HepG2 (cell line): Measurements from ENCODE around the gene CGNL1. TPM values are rescaled to one million over a fixed set of nuclear protein-coding genes. Genes with fewer than 3 reads are reported as not detected.
A peak's percentile ranks its signal among the peaks of the same experiment; 100 is the strongest.

Source experiments
- CHD4 ChIP-seq: fragments of 200-600 bp; sonication (generic); IDR thresholded peaks from 2 replicates; pipeline ENCODE4 v1.7.0; 2017; ENCODE audit warnings: mild to moderate bottlenecking, low read length, borderline replicate concordance
- ESRRA ChIP-seq: sonication (generic); formaldehyde crosslinking; IDR thresholded peaks from 2 replicates; pipeline ENCODE4 v1.5.1; 2020; ENCODE audit warnings: mild to moderate bottlenecking, low read depth, missing genetic modification reagents
- HHEX ChIP-seq: IDR thresholded peaks from 2 replicates; pipeline ENCODE4 v1.6.1; 2016; ENCODE audit warnings: control low read depth
- HOXA7 ChIP-seq: sonication (generic); formaldehyde crosslinking; IDR thresholded peaks from 2 replicates; pipeline ENCODE4 v1.8.1; 2022; ENCODE audit warnings: mild to moderate bottlenecking, missing genetic modification reagents, moderate library complexity
- MTA3 ChIP-seq: sonication (generic); formaldehyde crosslinking; IDR thresholded peaks from 2 replicates; pipeline ENCODE4 v1.4.0; 2020; ENCODE audit warnings: missing genetic modification reagents
- PCBP2 ChIP-seq: fragments of 200-400 bp; formaldehyde crosslinking; optimal IDR thresholded peaks from 2 replicates; pipeline ENCODE3; 2018; ENCODE audit warnings: low read length, low read depth; ENCODE audit not compliant: poor library complexity, severe bottlenecking
- RCOR2 ChIP-seq: IDR thresholded peaks from 2 replicates; pipeline ENCODE4 v1.6.1; 2016; ENCODE audit warnings: missing biosample characterization, missing genetic modification reagents
- SIN3A ChIP-seq: IDR thresholded peaks from 2 replicates; pipeline ENCODE4 v1.6.1; 2011; ENCODE audit warnings: low read depth, mild to moderate bottlenecking, control low read depth, low read length, borderline replicate concordance
- ZNF335 ChIP-seq: sonication (generic); formaldehyde crosslinking; IDR thresholded peaks from 2 replicates; pipeline ENCODE4 v1.4.0; 2020; ENCODE audit warnings: missing genetic modification reagents
- ZNF431 ChIP-seq: sonication (generic); formaldehyde crosslinking; IDR thresholded peaks from 2 replicates; pipeline ENCODE4 v1.9.0; 2022; ENCODE audit warnings: missing genetic modification reagents, low read depth, mild to moderate bottlenecking, borderline replicate concordance
- ZNF552 ChIP-seq: sonication (generic); formaldehyde crosslinking; IDR thresholded peaks from 2 replicates; pipeline ENCODE4 v1.9.0; 2022; ENCODE audit warnings: missing genetic modification reagents, mild to moderate bottlenecking, borderline replicate concordance
- ZNF740 ChIP-seq: sonication (generic); formaldehyde crosslinking; IDR thresholded peaks from 2 replicates; pipeline ENCODE4 v1.4.0; 2020; ENCODE audit warnings: missing genetic modification reagents
- ZNF776 ChIP-seq: sonication (generic); formaldehyde crosslinking; IDR thresholded peaks from 2 replicates; pipeline ENCODE4 v1.4.0; 2020; ENCODE audit warnings: mild to moderate bottlenecking, missing genetic modification reagents
- ZSCAN9 ChIP-seq: IDR thresholded peaks from 2 replicates; pipeline ENCODE4 v1.6.1; 2016; ENCODE audit warnings: borderline replicate concordance
- polyA plus RNA-seq, 8 experiments: library from polyadenylated mRNA; depleted of rRNA in 3 of 8; stranded (reverse) in 7 of 8; unstranded in 1 of 8; fragments of >200 nt; fragmentation: Illumina TruSeq in 4 of 8; extraction: Trizol in 4 of 8; gene quantifications; 2 replicates each; pipeline versions ENCODE4 v1.2.1 to v1.2.3, GENCODE V29; 2011 to 2016; ENCODE audit warnings: low read depth in 4 of 8, missing spikeins in 1 of 8, mixed read lengths in 1 of 8; ENCODE audit not compliant: insufficient read depth in 1 of 8
- total RNA-seq, 5 experiments: library from RNA; depleted of rRNA; stranded (reverse); fragments of >200 nt; fragmentation: Illumina TruSeq; extraction: Trizol; gene quantifications; 2 replicates each; pipeline ENCODE4 v1.2.3, GENCODE V29; 2016; ENCODE audit warnings: low read depth in 1 of 5
- TF ChIP-seq, protein P1 (sequence below): sonication (generic); formaldehyde crosslinking; IDR thresholded peaks from 2 replicates; pipeline ENCODE4 v1.5.1; 2020; ENCODE audit warnings: missing genetic modification reagents, mild to moderate bottlenecking, borderline replicate concordance
- TF ChIP-seq, protein P2 (sequence below): sonication (generic); formaldehyde crosslinking; IDR thresholded peaks from 2 replicates; pipeline ENCODE4 v1.4.0; 2020; ENCODE audit warnings: missing genetic modification reagents, borderline replicate concordance

Gene CGNL1
- total and polyA plus RNA-seq, 2 of the 13 experiments (the other 11 are each of a cell fraction or from before 2014, with no cell fraction given), result 5.6 to 15.6 TPM

- TF ChIP-seq MTA3 (CRISPR knock-in tag), result no peak
- TF ChIP-seq HHEX (CRISPR knock-in tag), result no peak
- no peak for TF ChIP-seq ESRRA (CRISPR knock-in tag)
- no peak for TF ChIP-seq ZNF740 (CRISPR knock-in tag)
- no peak for TF ChIP-seq ZNF552
- TF ChIP-seq ZNF776 (CRISPR knock-in tag), result no peak
- TF ChIP-seq ZSCAN9 (CRISPR knock-in tag), result no peak
- no peak for TF ChIP-seq SIN3A
- TF ChIP-seq, protein P1, sequence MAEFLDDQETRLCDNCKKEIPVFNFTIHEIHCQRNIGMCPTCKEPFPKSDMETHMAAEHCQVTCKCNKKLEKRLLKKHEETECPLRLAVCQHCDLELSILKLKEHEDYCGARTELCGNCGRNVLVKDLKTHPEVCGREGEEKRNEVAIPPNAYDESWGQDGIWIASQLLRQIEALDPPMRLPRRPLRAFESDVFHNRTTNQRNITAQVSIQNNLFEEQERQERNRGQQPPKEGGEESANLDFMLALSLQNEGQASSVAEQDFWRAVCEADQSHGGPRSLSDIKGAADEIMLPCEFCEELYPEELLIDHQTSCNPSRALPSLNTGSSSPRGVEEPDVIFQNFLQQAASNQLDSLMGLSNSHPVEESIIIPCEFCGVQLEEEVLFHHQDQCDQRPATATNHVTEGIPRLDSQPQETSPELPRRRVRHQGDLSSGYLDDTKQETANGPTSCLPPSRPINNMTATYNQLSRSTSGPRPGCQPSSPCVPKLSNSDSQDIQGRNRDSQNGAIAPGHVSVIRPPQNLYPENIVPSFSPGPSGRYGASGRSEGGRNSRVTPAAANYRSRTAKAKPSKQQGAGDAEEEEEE, result no peak
- TF ChIP-seq ZNF431 (CRISPR knock-in tag), result no peak
- no peak for TF ChIP-seq ZNF335 (CRISPR knock-in tag)
- TF ChIP-seq HOXA7 (CRISPR knock-in tag), result no peak
- TF ChIP-seq RCOR2 (CRISPR knock-in tag), result no peak
- no peak for TF ChIP-seq CHD4
- TF ChIP-seq, protein P2, sequence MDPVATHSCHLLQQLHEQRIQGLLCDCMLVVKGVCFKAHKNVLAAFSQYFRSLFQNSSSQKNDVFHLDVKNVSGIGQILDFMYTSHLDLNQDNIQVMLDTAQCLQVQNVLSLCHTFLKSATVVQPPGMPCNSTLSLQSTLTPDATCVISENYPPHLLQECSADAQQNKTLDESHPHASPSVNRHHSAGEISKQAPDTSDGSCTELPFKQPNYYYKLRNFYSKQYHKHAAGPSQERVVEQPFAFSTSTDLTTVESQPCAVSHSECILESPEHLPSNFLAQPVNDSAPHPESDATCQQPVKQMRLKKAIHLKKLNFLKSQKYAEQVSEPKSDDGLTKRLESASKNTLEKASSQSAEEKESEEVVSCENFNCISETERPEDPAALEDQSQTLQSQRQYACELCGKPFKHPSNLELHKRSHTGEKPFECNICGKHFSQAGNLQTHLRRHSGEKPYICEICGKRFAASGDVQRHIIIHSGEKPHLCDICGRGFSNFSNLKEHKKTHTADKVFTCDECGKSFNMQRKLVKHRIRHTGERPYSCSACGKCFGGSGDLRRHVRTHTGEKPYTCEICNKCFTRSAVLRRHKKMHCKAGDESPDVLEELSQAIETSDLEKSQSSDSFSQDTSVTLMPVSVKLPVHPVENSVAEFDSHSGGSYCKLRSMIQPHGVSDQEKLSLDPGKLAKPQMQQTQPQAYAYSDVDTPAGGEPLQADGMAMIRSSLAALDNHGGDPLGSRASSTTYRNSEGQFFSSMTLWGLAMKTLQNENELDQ (CRISPR knock-in tag), result no peak
- peak; percentile 92 for TF ChIP-seq PCBP2
Observed at GRCh38 chr15:57373882-57374276, 2.4 kb upstream of the CGNL1 start (continued).
